Brain pericyte (primary cell): ENCODE measurements around the gene SNPH.

Source experiments
- DNase-seq: peaks from one replicate; pipeline ENCODE4 v3.0.0-alpha.2; 2012; ENCODE audit warnings: low read depth, low spot score

Gene SNPH

GRCh38 chr20:1265226-1265915 is 723 bp upstream of the SNPH start:
- no peak for DNase-seq

- no peak for DNase-seq
Measured at GRCh38 chr20:1265916-1266166, 253 bp upstream of the SNPH start.

GRCh38 chr20:1267161-1267560 is 1.1 kb downstream of the SNPH start:
- no peak for DNase-seq

- no peak for DNase-seq
Measured at GRCh38 chr20:1267809-1268374, 1.8 kb downstream of the SNPH start.

GRCh38 chr20:1269235-1269634 is 3.1 kb downstream of the SNPH start:
- DNase-seq, result no peak

- no peak for DNase-seq
Measured at GRCh38 chr20:1269850-1270249, 3.8 kb downstream of the SNPH start.

- DNase-seq, result no peak
Measured at GRCh38 chr20:1272368-1273100, 6.4 kb downstream of the SNPH start.

- no peak for DNase-seq
Measured at GRCh38 chr20:1273366-1273765, 7.3 kb downstream of the SNPH start.

- no peak for DNase-seq
Measured at GRCh38 chr20:1274485-1275311, 8.6 kb downstream of the SNPH start.

GRCh38 chr20:1275919-1276318 is 9.8 kb downstream of the SNPH start:
- DNase-seq, result no peak

GRCh38 chr20:1277529-1278322 is 11.6 kb downstream of the SNPH start:
- no peak for DNase-seq

- DNase-seq, result no peak
Measured at GRCh38 chr20:1278993-1279392, 12.9 kb downstream of the SNPH start.

- no peak for DNase-seq
Measured at GRCh38 chr20:1280195-1281102, 14.4 kb downstream of the SNPH start.

- no peak for DNase-seq
Measured at GRCh38 chr20:1281279-1282057, 15.4 kb downstream of the SNPH start.

GRCh38 chr20:1282966-1283365 is 16.9 kb downstream of the SNPH start:
- no peak for DNase-seq

- no peak for DNase-seq
Measured at GRCh38 chr20:1283522-1284510, 17.7 kb downstream of the SNPH start.

- DNase-seq, result no peak
Measured at GRCh38 chr20:1286267-1287024, 20.4 kb downstream of the SNPH start.

- no peak for DNase-seq
Measured at GRCh38 chr20:1287306-1287705, 21.2 kb downstream of the SNPH start.
